Stimulated activated CD8-positive, alpha-beta memory T cell treated with anti-CD3 and anti-CD28 coated beads, Interleukin-12 subunit alpha, Interleukin-12 subunit beta, amount 100 ng/mL, for 1 hour (primary cell): ENCODE data around the gene SDHAF3.
"Not testable (repeated sequence)": the region's sequence is repeated elsewhere in the genome, so short reads cannot be mapped to it uniquely, and the experiment has no call there.

ENCODE experiments used
- DNase-seq: peaks from one replicate; pipeline ENCODE4 v3.0.0-alpha.2; 2020; ENCODE audit warnings: low read depth

The SDHAF3 gene

DNA sequence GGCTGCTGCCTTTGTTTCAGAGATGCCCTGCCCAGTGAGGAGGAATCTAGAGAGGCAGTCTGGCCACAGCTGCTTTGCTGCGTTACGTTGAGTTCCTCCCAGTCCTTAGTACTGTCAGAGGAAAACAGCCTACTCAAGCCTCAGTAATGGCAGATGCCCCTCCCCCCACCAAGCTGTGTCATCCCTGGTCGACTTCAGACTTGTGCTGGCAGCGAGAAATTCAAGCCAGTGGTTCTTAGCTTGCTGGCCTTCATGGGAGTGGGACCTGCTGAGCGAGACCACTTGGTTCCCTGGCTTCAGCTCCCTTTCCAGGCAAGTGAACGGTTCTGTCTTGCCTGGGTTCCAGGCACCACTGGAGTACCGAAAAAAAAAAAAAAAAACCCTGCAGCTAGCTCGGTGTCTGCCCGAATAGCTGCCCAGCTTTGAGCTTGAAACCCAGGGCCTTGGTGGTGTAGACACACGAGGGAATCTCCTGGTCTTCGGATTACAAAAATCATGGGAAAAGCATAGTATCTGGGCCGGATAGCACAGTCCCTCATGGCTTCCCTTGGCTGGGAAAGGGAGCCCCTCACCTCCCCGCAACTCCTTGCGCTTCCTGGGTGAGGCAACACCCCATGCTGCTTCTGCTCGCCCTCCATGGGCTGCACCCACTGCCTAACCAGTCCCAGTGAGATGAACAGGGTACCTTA, 9.1 kb downstream of the SDHAF3 start:
- DNase-seq: no peak

DNA sequence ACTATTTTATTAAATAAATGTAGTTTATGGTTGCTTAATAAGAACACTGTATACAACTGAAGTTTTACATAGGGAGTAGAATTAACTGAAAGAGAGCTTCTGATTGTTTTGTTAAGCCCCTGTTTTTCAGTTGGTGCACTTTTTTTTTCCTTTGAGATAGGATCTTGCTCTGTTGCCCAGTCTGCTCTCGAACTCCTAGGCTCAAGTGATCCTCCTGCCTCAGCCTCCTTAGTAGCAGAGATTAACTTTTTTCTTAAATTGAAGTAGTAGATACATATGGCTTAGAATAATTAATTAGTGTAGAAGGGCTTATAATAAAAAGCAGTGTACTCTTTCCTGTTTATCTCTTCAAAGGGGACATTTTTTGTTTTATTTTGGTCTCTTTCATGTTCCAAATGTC, 11.2 kb downstream of the SDHAF3 start:
- no peak for DNase-seq

DNA sequence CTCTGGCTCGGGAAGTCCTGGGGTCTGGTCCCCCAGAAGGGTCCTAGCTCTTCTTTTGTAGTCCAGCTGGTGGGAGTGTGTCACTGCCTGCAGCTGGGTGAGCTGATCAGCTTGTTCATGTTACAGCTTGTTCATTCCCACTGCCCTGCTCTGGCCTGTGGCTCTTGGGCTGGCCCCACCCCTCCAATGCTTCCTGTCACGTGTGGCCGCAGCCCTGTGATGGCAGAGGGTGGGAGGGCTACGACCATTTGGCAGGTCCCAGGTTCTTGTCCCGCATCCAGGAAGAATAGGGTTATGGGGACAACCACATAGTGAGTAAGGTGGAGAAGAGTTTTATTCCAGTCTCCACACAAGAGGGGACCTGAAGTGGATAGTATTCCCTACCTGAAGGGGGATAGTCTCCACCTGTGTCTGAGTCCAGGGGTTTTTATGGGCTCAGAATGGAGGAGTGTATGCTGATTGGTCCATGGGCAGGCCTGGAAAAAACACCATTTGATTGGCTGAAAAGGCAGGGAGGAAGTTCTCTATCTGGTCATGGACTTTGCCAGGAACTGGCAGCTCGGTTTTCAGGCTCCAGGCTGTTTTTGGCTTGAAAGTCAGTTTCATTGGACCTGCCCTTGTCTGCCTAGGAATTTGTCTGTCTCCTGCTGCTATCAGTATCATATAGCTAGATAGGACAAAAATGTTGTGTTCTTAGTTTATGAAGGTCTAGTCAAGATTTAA, 13.1 kb downstream of the SDHAF3 start:
- no peak for DNase-seq

DNA sequence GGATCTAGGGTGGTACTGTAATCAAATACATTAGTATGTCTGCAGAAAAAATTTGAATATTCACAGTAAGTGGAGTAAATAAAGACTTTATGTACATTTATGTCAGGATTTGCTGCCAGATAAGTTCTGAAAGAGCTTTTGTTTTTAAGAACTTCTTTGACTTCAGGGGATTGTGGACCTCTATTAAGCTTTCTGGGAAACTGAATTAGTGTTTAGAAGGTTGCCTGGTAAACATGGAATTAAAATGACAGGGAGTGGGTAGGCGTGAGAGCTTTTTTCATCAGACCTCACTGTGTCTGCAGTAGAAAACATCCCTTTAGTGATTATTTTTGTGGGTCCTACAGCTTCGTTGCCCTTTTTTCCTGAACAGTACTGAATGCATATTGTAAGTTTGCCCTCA, 15.7 kb downstream of the SDHAF3 start:
- DNase-seq: no peak

DNA sequence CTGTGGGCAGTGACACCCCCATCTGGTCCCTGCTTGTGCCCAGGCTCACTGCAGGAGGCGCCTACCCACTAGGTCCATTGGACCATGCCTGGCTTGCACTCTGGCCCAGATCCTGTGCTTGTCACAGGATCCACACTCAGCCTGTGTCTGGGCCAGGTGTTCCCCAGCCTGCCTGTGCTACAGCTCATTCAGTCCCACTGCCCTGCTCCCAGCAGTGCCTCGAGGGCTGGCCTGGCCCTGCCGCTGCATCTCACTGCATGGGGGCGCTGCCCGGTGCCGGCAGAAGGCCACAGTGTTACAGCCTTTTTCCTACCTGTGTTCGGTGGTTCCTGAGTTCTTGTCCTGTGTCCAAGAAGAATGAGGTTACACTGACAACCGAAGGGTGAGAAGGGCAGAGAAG, 21.3 kb downstream of the SDHAF3 start:
- DNase-seq: no peak

DNA sequence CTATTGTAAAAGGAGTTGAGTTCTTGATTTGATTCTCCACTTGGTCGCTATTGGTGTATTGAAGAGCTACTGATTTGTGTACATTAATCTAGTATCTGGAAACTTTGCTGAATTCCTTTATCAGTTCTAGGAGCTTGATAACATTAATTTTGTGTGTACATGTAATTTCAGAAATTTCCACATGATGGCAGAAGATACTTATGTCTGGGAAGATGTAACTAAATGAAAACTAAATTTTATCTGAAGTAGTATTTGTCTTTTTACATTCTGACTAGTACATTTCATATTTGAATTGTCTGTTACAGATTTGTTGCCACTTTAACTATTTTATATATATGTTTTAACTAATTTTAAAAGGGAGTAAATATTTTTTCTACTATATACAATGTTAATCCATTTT, 27.6 kb downstream of the SDHAF3 start:
- no peak for DNase-seq

DNA sequence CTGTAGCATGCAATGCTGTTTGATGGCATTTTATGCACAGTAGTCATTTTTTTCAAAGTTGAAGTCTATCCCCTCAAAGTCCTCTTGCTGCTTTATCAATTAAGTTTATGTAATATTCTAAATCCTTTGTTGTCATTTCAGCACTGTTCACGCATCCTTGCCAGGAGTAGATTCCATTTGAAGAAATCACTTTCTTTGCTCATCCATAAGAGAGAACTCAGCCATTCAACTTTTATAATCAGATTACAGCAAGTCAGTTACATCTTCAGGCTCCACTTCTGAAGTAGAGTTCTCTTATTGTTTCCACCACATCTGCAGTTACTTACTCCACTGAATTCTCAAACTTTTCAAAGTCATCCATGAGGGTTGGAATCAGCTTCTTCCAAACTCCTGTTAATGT, 32.3 kb downstream of the SDHAF3 start:
- no peak for DNase-seq

DNA sequence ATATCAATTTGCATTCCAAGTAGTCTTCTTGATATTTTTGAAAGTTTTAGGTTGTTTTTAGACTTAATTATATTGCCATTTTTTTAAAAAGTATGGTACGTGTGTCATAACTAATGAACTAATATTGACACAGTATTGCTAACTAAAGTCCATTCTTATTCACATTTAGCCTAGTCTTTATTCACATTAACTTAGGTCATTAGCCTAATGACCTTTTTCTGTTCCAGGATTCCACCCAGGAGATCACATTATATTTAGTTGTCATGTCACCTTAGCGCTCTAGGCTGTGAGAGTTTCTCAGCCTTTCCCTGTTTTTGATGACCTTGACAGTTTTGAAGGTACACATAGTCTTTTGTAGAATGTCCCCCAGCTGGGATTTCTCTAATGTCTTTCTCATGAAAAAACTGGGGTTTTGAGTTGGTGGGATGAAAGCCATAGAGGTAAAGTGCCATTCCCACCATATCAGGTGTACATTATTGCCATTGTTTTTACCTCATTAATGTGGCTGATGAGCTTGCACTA, 38.5 kb downstream of the SDHAF3 start:
- DNase-seq: no peak

DNA sequence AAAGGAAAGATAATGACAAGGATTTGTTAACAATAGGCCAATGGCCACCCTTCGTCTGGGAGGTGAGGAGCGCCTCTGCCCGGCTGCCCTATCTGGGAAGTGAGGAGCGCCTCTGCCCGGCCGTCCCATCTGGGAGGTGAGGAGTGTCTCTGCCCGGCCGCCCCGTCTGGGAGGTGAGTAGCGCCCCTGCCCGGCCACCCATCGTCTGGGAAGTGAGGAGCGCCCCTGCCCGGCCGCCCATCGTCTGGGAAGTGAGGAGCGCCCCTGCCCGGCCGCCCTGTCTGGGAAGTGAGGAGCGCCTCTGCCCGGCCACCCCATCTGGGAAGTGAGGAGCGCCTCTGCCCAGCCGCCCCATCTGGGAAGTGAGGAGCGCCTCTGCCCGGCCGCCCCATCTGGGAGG, 42.5 kb downstream of the SDHAF3 start:
- DNase-seq: not testable (repeated sequence)

DNA sequence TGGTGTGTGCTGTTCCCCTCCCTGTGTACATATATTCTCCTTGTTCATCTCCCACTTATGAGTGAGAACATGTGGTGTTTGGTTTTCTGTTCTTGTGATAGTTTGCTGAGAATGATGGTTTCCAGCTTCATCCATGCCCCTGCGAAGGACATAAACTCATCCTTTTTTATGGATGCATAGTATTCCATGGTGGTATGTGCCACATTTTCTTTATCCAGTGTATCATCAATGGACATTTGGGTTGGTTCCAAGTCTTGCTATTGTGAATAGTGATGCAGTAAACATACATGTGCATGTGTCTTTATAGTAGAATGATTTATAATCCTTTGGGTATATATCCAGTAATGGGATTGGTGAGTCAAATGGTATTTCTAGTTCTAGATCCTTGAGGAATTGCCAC, 44.1 kb downstream of the SDHAF3 start:
- not testable (repeated sequence) for DNase-seq

DNA sequence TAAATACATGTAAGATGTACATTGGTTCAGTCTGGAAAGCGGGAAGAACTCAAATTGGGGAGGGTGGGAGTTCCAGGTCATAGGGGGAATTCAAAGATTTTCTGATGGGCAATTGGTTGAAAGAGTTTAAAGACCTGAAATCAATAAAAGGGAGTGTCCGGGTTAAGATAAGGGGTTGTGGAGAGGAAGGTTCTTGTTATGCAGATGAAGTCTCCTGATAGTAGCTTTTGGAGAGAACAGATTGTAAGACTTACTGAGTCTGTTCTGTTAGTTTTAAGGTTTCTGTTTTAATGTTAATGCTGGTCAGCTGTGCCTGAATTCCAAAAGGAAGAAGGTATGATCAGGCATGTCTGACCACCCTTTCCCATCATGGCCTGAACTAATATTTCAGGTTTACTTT, 48.8 kb downstream of the SDHAF3 start:
- no peak for DNase-seq

DNA sequence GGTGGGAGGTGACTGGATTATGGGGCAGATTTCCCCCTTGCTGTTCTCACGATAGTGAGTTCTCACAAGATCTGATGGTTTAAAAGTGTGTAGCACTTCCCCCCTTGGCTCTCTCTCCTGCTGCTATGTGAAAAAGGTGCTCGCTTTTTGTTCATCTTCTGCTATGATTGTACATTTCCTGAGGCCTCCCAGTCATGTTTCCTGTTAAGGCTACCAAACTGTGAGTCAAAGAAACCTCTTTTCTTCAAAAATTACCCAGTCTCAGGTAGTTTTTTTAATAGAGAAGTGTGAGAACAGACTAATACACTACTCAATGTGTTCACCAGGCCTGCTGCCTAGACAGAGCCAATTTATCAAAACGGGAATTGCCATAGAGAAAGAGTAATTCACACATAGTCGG, 49.7 kb downstream of the SDHAF3 start:
- DNase-seq: no peak

DNA sequence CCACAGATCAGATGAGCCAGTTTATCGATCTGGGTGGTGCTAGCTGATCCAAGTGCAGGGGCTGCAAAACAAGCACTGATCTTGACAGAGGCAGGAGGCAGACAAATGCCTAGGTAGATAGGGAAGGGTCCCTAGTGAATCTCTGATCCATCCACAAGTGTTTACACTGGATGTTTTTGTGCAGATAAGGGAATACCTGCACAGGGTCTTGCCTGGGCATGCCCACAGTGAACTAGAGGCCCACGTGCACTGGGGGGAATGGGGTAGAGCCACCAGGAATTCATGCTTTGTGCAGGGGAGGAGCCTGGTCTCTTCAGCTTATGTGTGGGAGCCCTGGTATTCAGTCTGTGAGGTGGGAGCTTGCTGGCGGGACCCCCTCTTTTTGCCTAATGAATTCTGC, 50.3 kb downstream of the SDHAF3 start:
- DNase-seq: no peak

DNA sequence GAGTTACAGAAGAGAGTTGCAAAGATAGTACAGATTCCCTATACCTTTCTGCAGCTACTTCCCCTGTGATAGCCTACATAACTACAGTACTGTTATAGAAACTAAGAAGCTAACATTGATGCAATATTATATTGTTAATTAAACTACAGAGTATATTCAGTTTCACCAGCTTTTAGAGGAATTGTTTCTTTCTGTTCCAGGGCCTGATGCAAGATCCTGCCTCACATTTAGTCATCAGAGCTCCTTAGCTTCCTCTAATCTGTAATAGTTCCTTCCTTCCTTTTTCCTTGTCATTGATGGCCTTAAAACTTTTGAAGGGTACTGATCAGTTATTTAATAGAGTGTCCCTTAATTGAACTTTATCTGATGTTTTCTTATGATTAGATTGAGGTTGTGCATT, 56.8 kb downstream of the SDHAF3 start:
- no peak for DNase-seq

DNA sequence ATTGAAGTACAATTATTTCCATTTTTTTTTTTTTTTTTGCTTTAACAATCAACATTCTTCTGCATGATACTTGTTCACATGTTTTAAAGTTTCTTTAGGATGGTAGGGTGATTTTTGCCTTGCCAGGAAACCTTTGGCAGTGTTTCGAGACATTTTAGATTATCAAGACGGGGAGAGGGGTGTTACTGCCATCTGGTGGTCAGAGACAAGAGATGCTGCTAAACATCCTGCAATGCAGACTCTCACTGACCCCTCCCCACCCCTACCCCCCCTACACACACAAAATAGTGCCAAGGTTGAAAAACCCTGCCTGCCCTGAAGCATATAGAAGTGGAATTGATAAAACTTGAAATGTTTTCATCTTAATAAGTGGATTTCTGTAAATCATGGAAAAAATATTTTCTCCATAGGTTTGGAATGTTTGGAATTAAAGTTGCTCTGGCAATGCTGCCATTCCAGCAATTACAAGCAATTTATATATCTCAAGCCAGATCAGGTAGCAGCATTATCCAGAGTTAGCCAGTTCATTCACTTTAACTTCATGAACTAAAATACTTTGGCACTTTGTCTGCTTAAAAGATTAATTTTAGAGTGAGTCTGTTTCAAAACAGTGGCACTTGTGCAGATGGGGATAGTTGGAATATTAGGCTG, 62.1 kb downstream of the SDHAF3 start:
- DNase-seq: peak; percentile 10

DNA sequence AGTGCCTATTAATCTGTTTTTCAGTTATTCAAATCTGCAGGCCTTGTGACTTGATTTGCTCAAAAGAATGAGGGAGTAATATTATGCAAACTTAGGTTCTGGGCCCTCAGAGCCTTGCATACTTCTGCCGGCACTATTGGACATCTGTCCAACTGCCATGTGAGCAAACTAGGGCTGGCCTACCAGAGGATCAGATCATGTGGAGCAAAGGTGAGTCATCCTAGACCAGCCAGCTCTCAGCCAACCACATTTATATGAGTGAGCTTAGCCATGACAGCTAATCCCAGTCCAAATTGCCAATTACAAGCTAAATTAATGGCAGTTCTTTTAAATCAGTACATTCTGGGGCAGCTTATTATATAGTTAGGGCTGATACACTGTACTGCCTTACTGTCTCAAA, 69.6 kb downstream of the SDHAF3 start:
- no peak for DNase-seq

DNA sequence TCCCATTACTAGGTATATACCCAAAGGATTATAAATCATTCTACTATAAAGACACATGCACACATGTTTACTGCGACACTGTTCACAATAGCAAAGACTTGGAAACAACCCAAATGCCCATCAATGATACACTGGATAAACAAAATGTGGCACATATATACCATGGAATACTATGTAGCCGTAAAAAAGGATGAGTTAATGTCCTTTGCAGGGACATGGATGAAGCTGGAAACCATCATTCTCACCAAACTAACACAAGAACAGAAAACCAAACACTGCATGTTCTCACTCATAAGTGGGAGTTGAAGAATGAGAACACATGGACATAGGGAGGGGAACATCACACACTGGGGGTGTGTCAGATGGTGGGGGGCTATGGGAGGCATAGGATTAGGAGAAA, 78.7 kb downstream of the SDHAF3 start:
- not testable (repeated sequence) for DNase-seq

DNA sequence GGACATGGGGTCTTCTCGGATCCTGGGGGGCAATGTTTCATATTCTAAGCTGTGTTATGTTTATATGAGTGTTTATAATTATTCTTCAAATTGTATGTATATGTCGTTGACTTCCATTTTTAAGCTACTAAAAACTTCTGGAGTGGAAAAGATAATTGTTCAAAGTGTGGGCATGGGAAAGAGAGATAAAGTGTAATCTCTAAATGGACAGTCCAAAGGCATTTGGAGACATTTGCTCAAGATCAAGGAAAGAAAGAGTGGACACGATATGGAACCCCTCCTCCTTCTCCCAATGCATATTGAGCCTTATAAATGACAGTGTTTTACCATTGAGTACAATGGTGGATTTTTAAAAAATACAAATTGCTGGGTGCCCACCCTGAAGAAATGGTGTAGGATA, 81.1 kb downstream of the SDHAF3 start:
- DNase-seq: no peak

DNA sequence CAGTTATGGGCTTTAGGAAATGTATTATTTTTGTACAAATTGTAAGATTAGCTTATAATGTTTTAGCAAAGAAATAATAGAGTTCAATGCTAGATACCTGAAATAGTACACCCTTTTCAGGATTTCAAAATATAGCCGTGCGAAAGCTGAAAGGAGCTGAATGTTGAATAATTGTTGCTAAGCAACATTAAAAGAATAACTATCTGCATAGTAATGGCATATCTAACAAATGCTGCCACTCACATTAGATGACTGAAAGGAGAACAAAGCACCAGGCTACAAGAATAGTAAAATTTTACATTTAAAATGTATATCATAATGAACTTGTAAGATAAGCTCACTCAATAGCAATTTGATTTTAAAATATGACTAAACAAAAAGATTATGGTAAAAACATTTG, 82.5 kb downstream of the SDHAF3 start:
- no peak for DNase-seq

DNA sequence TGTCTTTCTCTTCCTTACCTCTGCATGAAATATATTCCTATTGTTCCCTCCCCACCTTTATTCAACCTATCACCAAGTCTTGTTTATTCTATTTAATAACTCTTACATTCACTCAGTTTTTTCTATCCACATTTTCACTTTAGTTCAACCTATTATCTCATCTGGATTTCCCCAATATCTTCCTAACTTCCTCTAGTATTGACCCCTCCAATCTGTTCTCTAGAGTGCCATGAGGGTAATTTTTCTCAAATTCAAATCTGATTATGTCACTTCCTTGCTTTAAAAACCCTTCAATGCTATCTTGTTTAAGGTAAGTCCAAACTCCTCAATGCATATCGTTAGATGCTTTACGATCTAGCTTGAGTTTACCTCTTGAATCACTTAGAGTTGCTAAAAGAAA, 86.5 kb downstream of the SDHAF3 start:
- no peak for DNase-seq

DNA sequence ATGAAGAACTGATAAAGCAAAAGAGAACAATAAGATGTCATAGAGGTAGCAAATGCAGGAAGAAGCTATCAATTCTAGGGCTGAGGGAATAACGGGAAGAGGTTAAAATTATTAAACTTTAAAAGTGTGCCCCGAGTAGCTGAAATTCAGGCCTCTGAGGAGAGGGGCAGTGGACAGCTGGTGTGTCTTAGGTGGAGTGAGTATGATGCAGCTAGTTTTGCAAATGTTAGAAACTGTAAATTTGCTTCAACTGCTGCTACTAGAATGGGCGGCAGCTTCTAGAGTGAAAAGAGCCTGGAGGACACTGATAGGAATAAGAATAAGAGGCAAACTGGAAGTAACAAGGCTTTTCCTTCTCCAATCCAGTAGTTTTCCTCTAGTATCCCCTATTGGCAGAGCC, 87.3 kb downstream of the SDHAF3 start:
- no peak for DNase-seq

DNA sequence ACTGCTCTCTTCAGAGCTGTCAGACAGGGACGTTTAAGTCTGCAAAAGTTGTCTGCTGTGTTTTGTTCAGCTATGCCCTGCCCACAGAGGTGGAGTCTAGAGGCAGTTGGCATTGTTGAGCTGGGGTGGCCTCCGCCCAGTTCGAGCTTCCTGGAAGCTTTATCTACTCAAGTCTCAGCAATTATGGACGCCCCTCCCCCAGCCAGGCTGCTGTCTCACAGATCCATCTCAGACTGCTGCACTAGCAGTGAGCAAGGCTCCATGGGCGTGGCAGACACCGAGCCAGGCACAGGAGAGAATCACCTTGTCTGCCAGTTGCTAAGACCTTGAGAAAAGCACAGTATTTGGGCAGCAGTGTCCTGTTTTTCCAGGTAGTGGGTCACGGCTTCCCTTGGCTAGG, 98.1 kb downstream of the SDHAF3 start:
- DNase-seq: no peak

DNA sequence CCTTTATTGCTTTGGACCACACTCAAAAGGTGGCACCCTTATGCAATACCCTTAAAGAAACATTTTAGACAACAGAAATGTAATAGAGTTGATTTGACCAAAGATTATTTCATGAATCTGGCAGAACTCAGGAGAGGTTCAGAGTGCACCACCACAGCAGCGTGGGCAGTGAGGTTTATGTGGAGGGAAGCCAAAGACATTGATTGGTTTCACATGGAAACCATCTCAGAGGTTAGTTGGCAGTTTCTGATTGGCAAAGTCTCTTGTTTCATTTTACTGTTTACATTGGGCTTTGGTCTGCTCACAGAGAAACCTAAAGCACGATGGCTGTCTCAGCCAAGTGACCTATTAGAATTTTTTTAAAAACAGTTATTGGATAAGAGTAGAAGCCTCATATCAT, 101.3 kb downstream of the SDHAF3 start:
- DNase-seq: no peak
